GM12873 (cell line): ENCODE results near the gene PODXL2.

ENCODE experiments used
- CTCF ChIP-seq: IDR thresholded peaks from 2 replicates; pipeline ENCODE4 v1.5.1; 2012; ENCODE audit warnings: low read depth, mild to moderate bottlenecking, moderate library complexity, low read length, control low read depth; ENCODE audit not compliant: insufficient read depth; ENCODE audit errors: missing control alignments

PODXL2 gene

DNA sequence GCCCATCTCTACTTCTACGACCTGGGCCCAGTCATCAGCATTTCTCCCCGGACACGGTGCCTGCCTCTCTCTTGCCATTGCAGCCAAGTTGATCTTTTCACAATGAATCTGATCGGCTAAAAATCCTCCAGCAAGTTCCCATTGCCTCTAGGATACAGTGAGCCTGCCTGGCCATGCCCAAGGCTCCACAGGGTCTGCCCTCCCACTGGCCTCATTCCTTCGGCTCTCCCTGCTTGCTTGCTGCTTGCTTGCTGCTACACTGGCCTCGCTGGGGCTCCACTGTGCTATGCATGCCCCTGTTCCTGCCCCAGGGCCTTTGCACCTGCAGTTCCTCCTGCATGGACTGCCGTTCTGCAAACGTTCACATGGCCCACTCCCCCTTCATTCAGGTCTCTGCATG lies 45.8 kb downstream of the PODXL2 start:
- no peak for TF ChIP-seq CTCF

DNA sequence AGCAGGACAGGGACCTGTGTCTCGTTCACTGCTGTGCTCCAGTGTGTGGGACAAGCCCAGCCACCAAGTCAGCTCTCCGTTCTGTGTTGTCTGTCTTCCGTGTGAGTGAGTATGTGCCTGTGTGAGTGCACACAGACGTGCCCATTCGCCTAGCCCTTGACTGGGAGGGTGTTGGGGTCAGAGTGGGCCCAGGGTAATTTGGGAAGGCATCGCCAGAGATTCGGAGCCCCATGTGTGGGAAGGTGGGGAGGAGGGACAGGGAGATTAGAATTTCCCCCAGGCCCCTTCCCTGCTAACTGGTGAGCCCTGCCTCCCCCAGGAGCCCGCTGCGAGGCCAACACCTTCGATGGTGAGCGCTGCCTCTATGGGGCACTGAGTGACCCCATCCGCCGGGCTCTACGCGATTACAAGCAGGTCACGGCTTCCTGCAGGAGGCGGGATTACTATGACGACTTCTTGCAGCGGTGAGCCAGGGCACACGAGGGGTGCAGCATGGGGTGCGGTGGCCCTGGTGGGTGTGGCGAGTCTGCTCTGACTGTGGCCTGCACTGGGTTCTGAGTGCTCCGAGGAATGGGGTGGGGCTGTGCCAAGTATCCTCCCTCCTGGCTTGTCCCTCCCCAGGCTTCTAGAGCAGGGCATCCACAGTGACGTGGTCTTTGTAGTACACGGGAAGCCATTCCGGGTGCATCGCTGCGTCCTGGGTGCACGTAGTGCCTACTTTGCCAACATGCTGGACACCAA lies 46.8 kb downstream of the PODXL2 start:
- TF ChIP-seq CTCF: no peak

DNA sequence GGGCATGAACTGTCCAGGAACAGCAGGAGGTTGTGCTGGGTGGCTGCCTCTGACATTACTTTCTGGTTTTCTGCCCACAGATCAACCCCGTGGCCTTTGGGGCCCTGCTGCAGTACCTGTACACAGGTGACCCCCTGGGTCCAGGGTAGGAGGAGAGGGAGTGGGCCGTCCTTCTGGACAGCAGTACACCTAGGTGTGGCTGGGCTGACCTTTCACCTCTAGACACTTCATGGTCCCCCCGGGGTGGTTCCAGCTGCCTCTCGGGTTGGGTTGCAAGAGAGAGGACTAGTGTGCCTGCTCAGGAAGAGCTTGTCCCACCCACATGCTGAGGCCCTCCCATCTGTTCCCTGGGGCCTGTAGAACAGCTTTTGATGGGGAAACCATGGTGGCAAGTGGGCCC lies 47.5 kb downstream of the PODXL2 start:
- no peak for TF ChIP-seq CTCF

- TF ChIP-seq CTCF: no peak
Measured at GRCh38 chr3:127676921-127677351, 48.0 kb downstream of the PODXL2 start.

- TF ChIP-seq CTCF: no peak
Measured at GRCh38 chr3:127677541-127678314, 48.7 kb downstream of the PODXL2 start.

DNA sequence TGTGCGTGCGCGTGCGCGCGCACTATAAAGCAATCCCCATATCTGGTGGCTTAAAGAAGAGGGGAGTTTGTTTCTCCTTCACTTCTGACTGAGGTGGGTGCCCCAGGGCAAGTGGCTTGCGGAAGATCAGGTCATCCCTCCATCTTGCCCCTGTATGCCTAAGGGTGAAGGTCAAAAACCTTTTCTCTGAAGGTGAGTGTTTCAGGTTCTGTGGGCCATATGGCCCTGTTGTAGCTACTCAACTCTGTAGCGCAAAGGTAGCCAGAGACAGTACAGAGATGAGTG lies 49.3 kb downstream of the PODXL2 start:
- no peak for TF ChIP-seq CTCF

DNA sequence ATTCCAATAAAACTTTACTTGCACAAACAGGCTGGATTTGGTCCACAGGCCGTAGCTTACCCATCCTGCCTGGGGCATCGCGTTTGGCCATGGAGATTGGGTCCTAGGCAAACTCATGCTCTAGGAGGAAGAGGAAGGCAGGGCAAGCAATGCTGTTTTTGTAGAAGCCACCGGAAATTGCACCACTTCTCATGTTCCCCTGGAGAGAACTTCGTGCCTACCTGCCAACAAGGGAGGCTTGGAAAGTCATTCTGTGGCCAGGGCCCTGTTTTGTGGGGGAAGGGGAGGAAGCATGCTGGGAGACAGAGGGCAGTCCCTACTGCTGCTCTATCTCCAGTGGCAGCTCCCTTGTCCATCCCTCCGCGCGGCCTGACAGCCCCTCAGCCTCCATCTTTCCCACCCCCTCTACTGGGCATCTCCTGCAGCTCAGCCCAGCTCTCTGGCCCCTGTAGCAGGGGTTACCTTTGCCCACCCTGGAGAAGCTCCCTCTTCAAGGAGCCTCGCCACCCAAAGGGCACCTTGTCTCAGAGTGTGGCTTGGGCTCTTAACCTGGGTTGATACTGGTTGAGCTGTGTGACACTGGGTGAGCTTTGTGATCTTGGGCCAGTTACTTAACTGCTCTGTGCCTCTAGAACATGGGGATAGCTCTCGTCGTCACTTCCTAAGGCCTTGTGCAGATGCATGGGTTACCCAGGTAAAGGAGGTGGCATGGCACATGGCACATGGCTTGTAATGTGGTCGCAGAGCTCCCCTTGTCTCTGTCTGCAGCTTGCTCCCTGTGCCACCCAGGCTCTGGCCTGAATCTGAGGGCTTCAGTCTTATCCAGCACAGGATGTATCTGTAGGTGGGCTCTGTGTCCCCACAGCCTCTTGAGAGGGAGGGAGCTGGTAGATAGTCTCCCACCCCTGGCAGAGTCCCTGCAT lies 49.9 kb downstream of the PODXL2 start:
- TF ChIP-seq CTCF: no peak
